IPS-18a (cell line): ENCODE measurements around the gene PADI3.
"Not testable (repeated sequence)": the region's sequence is repeated elsewhere in the genome, so short reads cannot be mapped to it uniquely, and the experiment has no call there.

Experiments used
- H3K27ac ChIP-seq: one replicate; pipeline ENCODE4 v1.5.1; 2013; ENCODE audit warnings: low read length
- H3K27me3 ChIP-seq: one replicate; pipeline ENCODE4 v1.6.1; 2013; ENCODE audit warnings: mild to moderate bottlenecking, low read length; ENCODE audit not compliant: control insufficient read depth, insufficient read depth
- H3K36me3 ChIP-seq: one replicate; pipeline ENCODE4 v1.6.1; 2013; ENCODE audit warnings: low read depth, low read length; ENCODE audit not compliant: control insufficient read depth
- H3K4me1 ChIP-seq: one replicate; pipeline ENCODE4 v1.6.1; 2013; ENCODE audit warnings: low read depth, low read length; ENCODE audit not compliant: control insufficient read depth
- H3K4me3 ChIP-seq: one replicate; pipeline ENCODE4 v1.5.1; 2013; ENCODE audit warnings: low read length
- H3K9ac ChIP-seq: one replicate; pipeline ENCODE4 v1.6.1; 2013; ENCODE audit warnings: mild to moderate bottlenecking, low read length, moderate library complexity
- H3K9me3 ChIP-seq: one replicate; pipeline ENCODE4 v1.6.1; 2013; ENCODE audit warnings: low read depth, low read length; ENCODE audit not compliant: control insufficient read depth

Gene PADI3

DNA sequence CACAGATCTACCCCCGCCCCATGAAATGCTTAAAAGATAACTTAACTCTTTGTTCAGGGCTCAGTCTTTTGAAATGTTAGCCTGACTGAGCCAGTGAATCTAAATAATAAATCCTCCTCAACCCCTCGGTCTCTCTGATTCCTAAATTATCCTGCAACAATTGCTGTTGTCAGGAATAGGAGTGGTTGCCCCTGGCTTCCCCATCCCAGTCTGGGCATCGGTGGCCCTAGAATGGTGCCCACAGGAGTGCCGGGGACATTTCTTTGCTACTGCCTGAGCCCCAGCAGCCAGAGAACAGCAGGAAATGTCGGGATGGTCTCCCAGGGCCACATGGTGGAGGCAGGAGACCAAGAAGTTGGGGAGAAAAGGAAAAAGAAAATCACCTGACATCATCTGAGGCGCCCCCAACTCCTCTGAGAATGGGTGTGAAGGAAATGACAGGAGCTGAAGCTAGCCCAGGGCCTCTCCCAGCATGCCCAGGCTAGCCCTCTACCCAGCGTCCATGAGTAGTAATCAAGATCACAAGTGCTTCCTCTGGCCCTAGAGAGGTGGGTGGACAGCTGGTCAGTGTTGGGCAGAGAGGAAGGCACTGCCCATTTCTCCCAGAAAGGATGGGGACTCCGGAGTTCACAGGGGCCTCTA lies 60.6 kb downstream of the PADI3 start:
- Histone ChIP-seq H3K27ac (no peak overlapping the region), H3K27me3 (no peaks in the 10 kb centered on the region), H3K9me3 (no peaks in the 10 kb centered on the region), H3K36me3 (no peaks in the 10 kb centered on the region), H3K4me3 (no peak overlapping the region), H3K4me1 (peaks cover 4% of the 10 kb centered on the region), H3K9ac (no peak overlapping the region)

DNA sequence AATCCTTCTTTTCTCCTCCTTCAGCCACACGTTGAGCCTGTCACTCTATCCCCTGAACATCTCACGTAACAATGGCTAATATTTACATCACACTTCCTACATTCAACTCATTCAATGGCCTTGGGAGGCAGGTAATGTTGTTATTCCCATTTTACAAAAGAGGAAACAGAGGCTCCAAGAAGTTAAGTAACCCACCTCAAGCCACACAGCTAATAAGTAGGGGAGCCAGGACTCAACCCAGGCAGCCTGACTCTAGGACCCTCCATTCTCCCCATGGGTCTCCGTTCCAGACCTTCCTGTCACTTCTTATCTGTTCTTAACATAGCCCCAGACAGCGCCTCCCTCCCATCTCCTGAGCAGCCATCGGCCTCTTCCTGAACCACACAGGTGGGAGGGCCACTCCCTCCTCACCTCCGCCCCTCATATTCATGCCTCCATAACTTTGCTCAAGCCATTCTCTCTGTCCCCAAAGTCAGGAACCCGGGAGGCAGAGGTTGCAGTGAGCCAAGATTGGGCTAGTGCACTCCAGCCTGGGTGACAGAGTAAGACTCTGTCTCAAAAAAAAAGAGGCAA lies 61.3 kb downstream of the PADI3 start:
- Histone ChIP-seq H3K27me3 (no peaks in the 10 kb centered on the region), H3K4me1 (peaks cover 4% of the 10 kb centered on the region), H3K9ac (no peak overlapping the region), H3K4me3 (no peak overlapping the region), H3K9me3 (no peaks in the 10 kb centered on the region), H3K36me3 (no peaks in the 10 kb centered on the region), H3K27ac (no peak overlapping the region)

- no peaks in the 10 kb centered on the region for H3K27me3 ChIP-seq
- H3K4me3 ChIP-seq, result no peak overlapping the region
- H3K9me3 ChIP-seq, result no peaks in the 10 kb centered on the region
- H3K4me1 ChIP-seq, result peaks cover 5% of the 10 kb centered on the region
- H3K36me3 ChIP-seq, result no peaks in the 10 kb centered on the region
- H3K9ac ChIP-seq, result no peak overlapping the region
- H3K27ac ChIP-seq, result no peak overlapping the region
These were observed 64.8 kb downstream of the PADI3 start for GRCh38 chr1:17313530-17314309.

GRCh38 chr1:17314491-17314971 lies 65.6 kb downstream of the PADI3 start:
- no peaks in the 10 kb centered on the region for H3K9me3 ChIP-seq

DNA sequence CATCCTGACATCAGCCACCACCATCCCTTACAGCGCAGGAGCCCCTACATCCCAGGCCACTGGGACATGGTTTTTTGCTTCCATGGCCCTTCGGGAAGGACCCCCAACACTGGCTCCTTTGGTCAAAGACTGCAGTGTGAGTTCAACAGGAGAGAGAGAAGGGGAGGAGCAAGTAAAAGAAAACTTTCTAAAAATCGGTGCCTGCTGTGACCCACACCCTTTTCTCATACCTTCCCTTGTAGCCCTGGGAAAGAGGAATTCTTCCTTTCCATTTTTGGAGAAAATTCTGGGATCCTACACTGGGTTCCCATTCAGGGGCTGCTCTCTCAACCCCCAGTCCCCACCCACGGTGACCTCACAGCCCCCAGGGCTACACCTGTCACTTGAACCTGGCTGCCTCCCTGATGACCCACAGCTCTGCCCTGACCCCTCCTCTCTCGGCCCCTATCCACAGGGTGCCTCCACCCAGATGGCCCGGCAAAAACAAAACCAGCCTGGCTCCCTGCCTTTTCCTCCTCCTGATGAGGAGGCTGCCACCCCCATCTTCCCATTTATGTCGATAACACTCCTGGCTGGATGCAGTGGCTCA lies 66.7 kb downstream of the PADI3 start:
- H3K4me3 ChIP-seq, result no peak overlapping the region
- no peaks in the 10 kb centered on the region for H3K27me3 ChIP-seq
- no peak overlapping the region for H3K9ac ChIP-seq
- H3K9me3 ChIP-seq, result no peaks in the 10 kb centered on the region
- H3K4me1 ChIP-seq, result peaks cover 5% of the 10 kb centered on the region
- no peak overlapping the region for H3K27ac ChIP-seq
- H3K36me3 ChIP-seq, result no peaks in the 10 kb centered on the region

More at GRCh38 chr1:17314491-17314971, 65.6 kb downstream of the PADI3 start:
- Histone ChIP-seq H3K9ac (no peak overlapping the region), H3K27me3 (no peaks in the 10 kb centered on the region), H3K4me1 (peaks cover 5% of the 10 kb centered on the region), H3K4me3 (no peak overlapping the region), H3K27ac (no peak overlapping the region), H3K36me3 (no peaks in the 10 kb centered on the region)

- Histone ChIP-seq H3K4me3 (no peak overlapping the region), H3K27ac (no peak overlapping the region), H3K9ac (no peak overlapping the region), H3K27me3 (no peaks in the 10 kb centered on the region), H3K9me3 (no peaks in the 10 kb centered on the region), H3K36me3 (no peaks in the 10 kb centered on the region), H3K4me1 (peaks cover 5% of the 10 kb centered on the region)
These were observed 67.8 kb downstream of the PADI3 start for GRCh38 chr1:17316704-17317103.

DNA sequence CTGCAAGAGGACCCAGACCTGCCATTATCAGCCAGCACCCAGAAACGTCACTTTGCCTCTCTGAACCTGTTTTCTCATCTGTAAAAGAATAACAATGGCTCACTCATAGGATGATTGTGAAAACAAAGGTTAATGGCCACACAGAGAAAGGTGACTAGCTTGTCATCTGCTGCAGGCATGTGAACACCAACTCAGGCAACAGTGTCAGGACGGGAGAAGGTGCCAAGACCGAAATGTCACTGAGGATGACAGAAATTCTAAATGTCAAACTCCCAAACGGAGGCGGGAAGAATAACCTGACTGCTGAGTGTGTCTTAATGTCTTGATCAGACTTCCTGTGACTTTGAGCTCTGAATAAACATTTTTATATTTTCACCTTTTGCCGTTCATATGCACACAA lies 69.4 kb downstream of the PADI3 start:
- Histone ChIP-seq H3K4me1 (peaks cover 5% of the 10 kb centered on the region), H3K27me3 (no peaks in the 10 kb centered on the region), H3K27ac (no peak overlapping the region), H3K36me3 (no peaks in the 10 kb centered on the region), H3K9ac (no peak overlapping the region), H3K4me3 (no peak overlapping the region), H3K9me3 (no peaks in the 10 kb centered on the region)

DNA sequence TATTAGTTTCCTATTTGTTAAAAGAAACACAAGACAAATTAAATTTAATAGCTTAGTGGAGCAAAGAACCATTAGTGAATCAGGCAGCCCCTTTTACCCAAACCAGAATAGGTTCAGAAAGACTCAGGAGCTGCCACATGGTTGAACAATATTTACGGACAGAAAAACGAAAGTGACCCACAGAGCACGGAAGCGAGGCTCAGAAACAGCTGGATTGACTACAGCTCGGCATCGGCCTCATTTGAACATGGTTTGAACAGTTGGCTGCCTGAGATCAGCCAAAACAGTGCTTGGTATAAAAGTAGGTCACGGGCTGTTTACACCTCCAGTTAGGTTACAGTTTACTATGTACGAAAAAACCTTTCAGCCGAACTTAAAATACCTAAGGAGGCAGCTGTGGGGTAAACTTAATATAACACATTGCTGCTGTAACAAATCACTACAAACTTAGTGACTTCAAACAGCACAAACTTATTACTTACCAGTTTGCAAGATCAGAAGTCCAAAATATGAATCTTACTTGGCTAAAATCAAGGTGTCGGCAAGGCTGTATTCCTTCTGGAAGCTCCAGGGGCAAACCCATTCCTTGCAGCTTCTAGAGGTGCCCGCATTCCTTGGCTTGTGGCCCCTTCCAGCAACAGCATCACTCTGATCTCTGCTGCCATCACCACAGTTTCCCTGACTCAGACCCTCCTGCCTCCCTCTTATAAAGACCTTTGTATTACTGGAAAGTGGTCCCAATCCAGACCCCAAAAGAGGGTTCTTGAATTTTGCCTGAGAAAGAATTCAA lies 70.9 kb downstream of the PADI3 start:
- Histone ChIP-seq H3K4me1 (peaks cover 5% of the 10 kb centered on the region), H3K27ac (no peak overlapping the region), H3K4me3 (no peak overlapping the region), H3K27me3 (no peaks in the 10 kb centered on the region), H3K9me3 (no peaks in the 10 kb centered on the region), H3K9ac (no peak overlapping the region), H3K36me3 (no peaks in the 10 kb centered on the region)

- H3K36me3 ChIP-seq, H3K9me3 ChIP-seq, H3K4me1 ChIP-seq, H3K27ac ChIP-seq, H3K9ac ChIP-seq, H3K27me3 ChIP-seq, H3K4me3 ChIP-seq: not testable (repeated sequence)
These were observed 73.0 kb downstream of the PADI3 start for GRCh38 chr1:17321857-17322390.

- H3K27me3 ChIP-seq, result no peaks in the 10 kb centered on the region
- H3K9me3 ChIP-seq, result no peaks in the 10 kb centered on the region
- no peak overlapping the region for H3K27ac ChIP-seq
- H3K9ac ChIP-seq, result no peak overlapping the region
- H3K36me3 ChIP-seq, result no peaks in the 10 kb centered on the region
- H3K4me3 ChIP-seq, result no peak overlapping the region
- H3K4me1 ChIP-seq, result no peaks in the 10 kb centered on the region
These were observed 80.0 kb downstream of the PADI3 start for GRCh38 chr1:17328855-17329254.

GRCh38 chr1:17329610-17330009 lies 80.7 kb downstream of the PADI3 start:
- no peaks in the 10 kb centered on the region for H3K9me3 ChIP-seq
- H3K27ac ChIP-seq, result no peak overlapping the region
- H3K4me1 ChIP-seq, result no peaks in the 10 kb centered on the region
- no peaks in the 10 kb centered on the region for H3K27me3 ChIP-seq
- no peaks in the 10 kb centered on the region for H3K36me3 ChIP-seq
- H3K9ac ChIP-seq, result no peak overlapping the region
- H3K4me3 ChIP-seq, result no peak overlapping the region
